OCI-LY1 (cell line): Measurements from ENCODE around the gene ETV6.

ENCODE experiments used
- H2AFZ ChIP-seq: fragments of 200-600 bp; sonication (generic), shearing (Covaris generic); 2 replicates; pipeline ENCODE4 v1.6.0; 2014; ENCODE audit warnings: antibody characterized with exemption, mild to moderate bottlenecking, low read length
- H3F3A ChIP-seq: fragments of 200-600 bp; sonication (generic), shearing (Covaris generic); 2 replicates; pipeline ENCODE4 v1.6.0; 2014; ENCODE audit warnings: mild to moderate bottlenecking, antibody characterized with exemption, low read length, moderate library complexity; ENCODE audit not compliant: insufficient read depth
- H3K27ac ChIP-seq: fragments of 200-600 bp; sonication (generic); 2 replicates; pipeline ENCODE4 v1.5.1; 2014; ENCODE audit warnings: low read length, mixed run types, mild to moderate bottlenecking, low read depth; ENCODE audit not compliant: poor library complexity, severe bottlenecking
- H3K27me3 ChIP-seq: fragments of 200-600 bp; sonication (generic); 2 replicates; pipeline ENCODE4 v1.6.0; 2014; ENCODE audit warnings: antibody characterized with exemption, mild to moderate bottlenecking, low read length, moderate library complexity; ENCODE audit not compliant: insufficient read depth
- H3K36me3 ChIP-seq: fragments of 200-600 bp; sonication (generic); 2 replicates; pipeline ENCODE4 v1.6.1; 2014; ENCODE audit warnings: mild to moderate bottlenecking, antibody characterized with exemption, low read length, moderate library complexity, mixed read lengths; ENCODE audit not compliant: insufficient read depth
- H3K4me1 ChIP-seq: fragments of 200-600 bp; sonication (generic); 2 replicates; pipeline ENCODE4 v1.5.1; 2014; ENCODE audit warnings: mild to moderate bottlenecking, low read length, moderate library complexity; ENCODE audit not compliant: insufficient read depth, severe bottlenecking
- H3K4me2 ChIP-seq: fragments of 200-600 bp; sonication (generic), shearing (Covaris generic); 2 replicates; pipeline ENCODE4 v1.6.1; 2014; ENCODE audit warnings: low read length
- H3K4me3 ChIP-seq: fragments of 200-600 bp; sonication (generic); 2 replicates; pipeline ENCODE4 v1.5.1; 2014; ENCODE audit warnings: low read length, low read depth, mild to moderate bottlenecking, mixed read lengths; ENCODE audit not compliant: poor library complexity, severe bottlenecking
- H3K79me2 ChIP-seq: fragments of 200-600 bp; shearing (Covaris generic); 2 replicates; pipeline ENCODE4 v1.6.1; 2016; ENCODE audit warnings: mixed run types, low read length, mixed read lengths; ENCODE audit not compliant: insufficient read depth
- H3K9ac ChIP-seq: fragments of 200-600 bp; sonication (generic), shearing (Covaris generic); 2 replicates; pipeline ENCODE4 v1.6.1; 2014; ENCODE audit warnings: mild to moderate bottlenecking, low read length, mixed read lengths
- H3K9me2 ChIP-seq: fragments of 200-600 bp; sonication (generic), shearing (Covaris generic); 2 replicates; pipeline ENCODE4 v1.6.1; 2014; ENCODE audit warnings: low read depth, mild to moderate bottlenecking, low read length, mixed read lengths
- H3K9me3 ChIP-seq: fragments of 200-600 bp; shearing (Covaris generic); 2 replicates; pipeline ENCODE4 v1.6.1; 2014; ENCODE audit warnings: low read length, mixed read lengths
- H4K20me1 ChIP-seq: fragments of 200-600 bp; sonication (generic), shearing (Covaris generic); 2 replicates; pipeline ENCODE4 v1.6.0; 2016; ENCODE audit warnings: mild to moderate bottlenecking, low read length; ENCODE audit not compliant: insufficient read depth
- EZH2 ChIP-seq: fragments of 200-600 bp; sonication (generic), shearing (Covaris generic); IDR thresholded peaks from 2 replicates; pipeline ENCODE4 v1.8.0; 2017; ENCODE audit warnings: borderline replicate concordance, mixed run types, mild to moderate bottlenecking, antibody characterized with exemption, low read length, moderate library complexity, mixed read lengths
- TF ChIP-seq, protein P1 (sequence below): fragments of 200-600 bp; sonication (generic), shearing (Covaris generic); IDR thresholded peaks from 2 replicates; pipeline ENCODE4 v1.5.1; 2017; ENCODE audit warnings: mild to moderate bottlenecking, antibody characterized with exemption, low read length, moderate library complexity, mixed read lengths

ETV6 gene

DNA sequence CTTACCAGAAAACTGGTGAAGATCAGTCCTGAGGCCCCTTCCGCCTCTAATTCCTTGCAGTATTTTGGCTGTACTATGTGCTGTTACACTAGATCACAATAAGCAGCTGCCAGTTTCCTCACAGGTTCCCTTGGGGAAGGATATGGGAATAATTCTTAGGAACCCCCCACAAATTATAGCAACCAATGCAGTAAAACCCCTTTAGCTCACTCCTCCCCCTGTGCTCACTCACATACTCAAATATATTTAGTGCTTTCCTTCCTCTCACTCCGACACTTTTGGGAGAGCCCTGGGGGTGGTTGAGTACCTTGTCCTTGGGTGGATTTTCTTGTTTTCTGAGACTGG is 162.7 kb downstream of the ETV6 start:
- Histone ChIP-seq H3K79me2 (no peaks in the 10 kb centered on the region), H3K4me2 (peak overlapping the region; percentile 79), H3K9ac (peak overlapping the region; percentile 77), H4K20me1 (no peaks in the 10 kb centered on the region), H2AFZ (no peak overlapping the region), H3K36me3 (no peaks in the 10 kb centered on the region), H3K9me3 (no peaks in the 10 kb centered on the region), H3K9me2 (no peaks in the 10 kb centered on the region), H3F3A (no peaks in the 10 kb centered on the region), H3K4me1 (peaks cover 80% of the 10 kb centered on the region), H3K27me3 (no peaks in the 10 kb centered on the region), H3K4me3 (peak overlapping the region; percentile 51), H3K27ac (peak overlapping the region; percentile 96)
- TF ChIP-seq EZH2 = no peak
- TF ChIP-seq, protein P1, sequence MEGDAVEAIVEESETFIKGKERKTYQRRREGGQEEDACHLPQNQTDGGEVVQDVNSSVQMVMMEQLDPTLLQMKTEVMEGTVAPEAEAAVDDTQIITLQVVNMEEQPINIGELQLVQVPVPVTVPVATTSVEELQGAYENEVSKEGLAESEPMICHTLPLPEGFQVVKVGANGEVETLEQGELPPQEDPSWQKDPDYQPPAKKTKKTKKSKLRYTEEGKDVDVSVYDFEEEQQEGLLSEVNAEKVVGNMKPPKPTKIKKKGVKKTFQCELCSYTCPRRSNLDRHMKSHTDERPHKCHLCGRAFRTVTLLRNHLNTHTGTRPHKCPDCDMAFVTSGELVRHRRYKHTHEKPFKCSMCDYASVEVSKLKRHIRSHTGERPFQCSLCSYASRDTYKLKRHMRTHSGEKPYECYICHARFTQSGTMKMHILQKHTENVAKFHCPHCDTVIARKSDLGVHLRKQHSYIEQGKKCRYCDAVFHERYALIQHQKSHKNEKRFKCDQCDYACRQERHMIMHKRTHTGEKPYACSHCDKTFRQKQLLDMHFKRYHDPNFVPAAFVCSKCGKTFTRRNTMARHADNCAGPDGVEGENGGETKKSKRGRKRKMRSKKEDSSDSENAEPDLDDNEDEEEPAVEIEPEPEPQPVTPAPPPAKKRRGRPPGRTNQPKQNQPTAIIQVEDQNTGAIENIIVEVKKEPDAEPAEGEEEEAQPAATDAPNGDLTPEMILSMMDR = no peak

DNA sequence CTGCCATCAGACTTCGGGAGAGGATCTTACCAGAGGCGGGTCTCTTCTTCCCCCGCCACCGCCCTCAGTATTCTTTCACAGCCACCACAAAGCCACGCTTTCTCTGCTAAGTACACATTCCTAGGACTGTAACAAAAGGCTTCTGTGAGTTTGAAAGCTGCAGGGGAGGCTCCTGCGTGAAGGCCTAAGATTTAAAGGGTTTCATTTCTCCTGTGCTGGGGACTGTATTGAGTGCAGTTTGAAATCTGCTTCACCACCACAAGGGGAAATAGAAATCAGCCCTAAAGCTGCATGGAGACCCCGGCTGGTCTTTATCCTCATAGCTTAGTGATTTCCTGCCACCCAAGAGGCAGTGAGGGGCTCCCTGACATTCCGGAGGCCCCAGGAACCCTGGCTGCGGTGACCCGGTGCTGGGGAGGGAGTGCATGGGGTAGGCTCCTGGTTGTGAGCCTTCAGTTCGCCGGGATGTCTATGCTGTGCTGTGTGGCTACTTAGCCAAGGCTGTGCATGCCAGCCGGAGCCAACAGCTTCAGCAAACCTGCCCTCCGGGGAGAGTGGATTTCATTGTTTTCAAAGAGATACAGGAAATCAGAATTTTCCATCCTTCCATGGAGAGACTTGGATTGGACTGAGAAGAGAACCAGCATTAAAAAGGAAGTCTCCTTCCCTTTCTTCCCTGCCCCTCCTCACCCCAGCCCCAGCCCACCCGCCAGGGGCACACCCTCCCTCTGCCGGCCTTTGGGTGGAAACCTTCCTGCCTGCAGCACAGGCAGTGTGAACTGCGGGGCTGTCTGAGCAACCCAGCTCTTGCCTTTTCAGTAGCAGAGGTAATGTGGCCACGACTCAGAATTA is 163.3 kb downstream of the ETV6 start:
- H3K27ac ChIP-seq = peak overlapping the region; percentile 96
- peak overlapping the region; percentile 51 for H3K4me3 ChIP-seq
- peak overlapping the region; percentile 79 for H3K4me2 ChIP-seq

DNA sequence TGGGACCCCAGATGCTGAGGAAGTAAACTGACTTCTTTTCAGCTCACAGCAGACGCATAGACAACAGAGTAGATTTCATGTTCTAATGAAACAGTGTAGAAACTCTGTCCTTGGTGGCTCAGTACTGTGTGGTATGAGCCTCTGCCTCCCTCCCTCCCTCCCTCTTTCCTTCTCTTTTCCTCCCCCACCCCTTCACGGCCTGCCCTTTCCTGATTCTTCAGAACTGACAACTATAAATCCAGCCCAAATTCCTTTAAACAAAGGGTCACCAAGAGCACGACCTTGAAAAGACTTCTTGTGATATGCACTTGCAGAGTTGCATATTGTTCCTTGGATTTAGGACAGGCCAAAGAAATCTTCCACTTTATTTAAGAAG is 164.0 kb downstream of the ETV6 start:
- no peaks in the 10 kb centered on the region for H3K36me3 ChIP-seq
- peak overlapping the region; percentile 96 for H3K27ac ChIP-seq
- H3K9me2 ChIP-seq = no peaks in the 10 kb centered on the region
- H3K4me1 ChIP-seq = peaks cover 80% of the 10 kb centered on the region
- peak overlapping the region; percentile 79 for H3K4me2 ChIP-seq
- H3F3A ChIP-seq = no peaks in the 10 kb centered on the region
- TF ChIP-seq, protein P1 = no peak
- TF ChIP-seq EZH2 = no peak
- H2AFZ ChIP-seq = no peak overlapping the region
- no peaks in the 10 kb centered on the region for H3K27me3 ChIP-seq
- peak overlapping the region; percentile 51 for H3K4me3 ChIP-seq
- H3K79me2 ChIP-seq = no peaks in the 10 kb centered on the region
- H3K9me3 ChIP-seq = no peaks in the 10 kb centered on the region
- H4K20me1 ChIP-seq = no peaks in the 10 kb centered on the region
- peak overlapping the region; percentile 77 for H3K9ac ChIP-seq

More for the DNA sequence above, 163.3 kb downstream of the ETV6 start:
- no peak for TF ChIP-seq EZH2
- TF ChIP-seq, protein P1 = no peak; the same call in 1 of the 2 replicates
- no peaks in the 10 kb centered on the region for H3F3A ChIP-seq
- no peaks in the 10 kb centered on the region for H3K27me3 ChIP-seq
- no peaks in the 10 kb centered on the region for H3K79me2 ChIP-seq
- no peaks in the 10 kb centered on the region for H3K36me3 ChIP-seq
- no peak overlapping the region for H2AFZ ChIP-seq
- H3K4me1 ChIP-seq = peaks cover 80% of the 10 kb centered on the region
- peak overlapping the region; percentile 77 for H3K9ac ChIP-seq
- no peaks in the 10 kb centered on the region for H4K20me1 ChIP-seq
- no peaks in the 10 kb centered on the region for H3K9me2 ChIP-seq
- H3K9me3 ChIP-seq = no peaks in the 10 kb centered on the region
